Keratinocyte (primary cell): ENCODE data around the gene CUX1. TPM values are rescaled to one million over a fixed set of nuclear protein-coding genes. Genes with fewer than 3 reads are reported as not detected.

Experiments used
- DNase-seq: peaks from one replicate; pipeline ENCODE4 v3.0.0-alpha.2; 2011; ENCODE audit warnings: low read depth, missing footprints, low spot score
- FAIRE-seq: peaks from 2 replicates; lab custom pipeline; 2011; peaks lifted over from hg19 to GRCh38; lab: Jason Lieb, UNC
- H2AFZ ChIP-seq: 2 replicates; pipeline ENCODE4 v1.6.0; 2012; ENCODE audit warnings: low read length, control low read depth, inconsistent platforms; ENCODE audit not compliant: control insufficient read depth
- H3K27ac ChIP-seq: 2 replicates; pipeline ENCODE4 v1.5.1; 2011; ENCODE audit warnings: low read length; ENCODE audit not compliant: control insufficient read depth, insufficient read depth
- H3K27me3 ChIP-seq: 3 replicates; pipeline ENCODE4 v1.6.0; 2011; ENCODE audit warnings: low read length; ENCODE audit not compliant: control insufficient read depth, insufficient read depth; ENCODE audit errors: extremely low read depth
- H3K36me3 ChIP-seq, 2 experiments: 2 replicates in 1 of 2; 3 replicates in 1 of 2; pipeline ENCODE4 v1.5.1; 2011; ENCODE audit warnings: low read length in 2 of 2, mild to moderate bottlenecking in 1 of 2; ENCODE audit not compliant: control insufficient read depth in 2 of 2, insufficient read depth in 2 of 2; ENCODE audit errors: extremely low read depth in 1 of 2
- H3K4me1 ChIP-seq: 3 replicates; pipeline ENCODE4 v1.5.1; 2011; ENCODE audit warnings: low read length; ENCODE audit not compliant: control insufficient read depth, insufficient read depth; ENCODE audit errors: extremely low read depth
- H3K4me2 ChIP-seq: 3 replicates; pipeline ENCODE4 v1.6.0; 2011; ENCODE audit warnings: low read depth, low read length; ENCODE audit not compliant: control insufficient read depth, insufficient read depth; ENCODE audit errors: extremely low read depth
- H3K4me3 ChIP-seq, 3 experiments: fragments of 200-600 bp in 1 of 3; sonication (generic) in 1 of 3; 2 replicates in 2 of 3; 3 replicates in 1 of 3; pipeline ENCODE4 v1.5.1; 2011 to 2016; ENCODE audit warnings: low read length in 3 of 3, mild to moderate bottlenecking in 3 of 3, control low read depth in 2 of 3, inconsistent platforms in 1 of 3, low read depth in 1 of 3, mixed read lengths in 1 of 3, mixed run types in 1 of 3, moderate library complexity in 1 of 3; ENCODE audit not compliant: control insufficient read depth in 2 of 3, insufficient read depth in 2 of 3; ENCODE audit errors: extremely low read depth in 1 of 3
- H3K79me2 ChIP-seq: 2 replicates; pipeline ENCODE4 v1.6.0; 2012; ENCODE audit warnings: low read length; ENCODE audit not compliant: control insufficient read depth, insufficient read depth
- H3K9ac ChIP-seq: 3 replicates; pipeline ENCODE4 v1.6.0; 2011; ENCODE audit warnings: low read length; ENCODE audit not compliant: control insufficient read depth, insufficient read depth; ENCODE audit errors: extremely low read depth
- H3K9me1 ChIP-seq: 3 replicates; pipeline ENCODE4 v1.6.0; 2011; ENCODE audit warnings: low read length; ENCODE audit not compliant: control insufficient read depth, insufficient read depth; ENCODE audit errors: extremely low read depth
- H3K9me3 ChIP-seq: 2 replicates; pipeline ENCODE4 v1.5.1; 2012; ENCODE audit warnings: low read depth, low read length; ENCODE audit not compliant: control insufficient read depth
- H4K20me1 ChIP-seq: 3 replicates; pipeline ENCODE4 v1.6.0; 2011; ENCODE audit warnings: low read length; ENCODE audit not compliant: control insufficient read depth, insufficient read depth; ENCODE audit errors: extremely low read depth
- CTCF ChIP-seq, 3 experiments: IDR thresholded peaks in 1 of 3; conservative IDR thresholded peaks in 1 of 3; optimal IDR thresholded peaks in 1 of 3; 2 replicates in 2 of 3; 3 replicates in 1 of 3; pipeline versions ENCODE3 to v1.5.1; 2011; ENCODE audit warnings: low read length in 3 of 3, mild to moderate bottlenecking in 3 of 3, moderate library complexity in 2 of 3, control low read depth in 1 of 3, inconsistent platforms in 1 of 3; ENCODE audit not compliant: insufficient read depth in 2 of 3; ENCODE audit errors: extremely low read depth in 1 of 3
- EZH2 ChIP-seq: IDR thresholded peaks from one replicate; pipeline ENCODE4 v1.6.1; 2012; ENCODE audit warnings: inconsistent platforms, mild to moderate bottlenecking, low read length, moderate library complexity
- dilution Hi-C: fragments of 300-500 bp; cut with MboI; formaldehyde crosslinking; loops from one replicate; pipeline ENCODE4 v1.7.0; 2020; ENCODE audit warnings: low sequenced_read_pairs; ENCODE audit not compliant: extremely low pct_ligation_motif_present
- polyA plus RNA-seq, 5 experiments: library from polyadenylated mRNA; depleted of rRNA in 3 of 5; stranded (reverse) in 3 of 5; stranded (forward) in 1 of 5; unstranded in 1 of 5; fragments of >200 nt; gene quantifications; 1 replicate in 1 of 5; 2 replicates in 3 of 5; 3 replicates in 1 of 5; pipeline versions ENCODE4 v1.2.1 to v1.2.3, GENCODE V29; 2011 to 2012; ENCODE audit warnings: missing spikeins in 2 of 5, low read depth in 1 of 5, low replicate concordance in 1 of 5

CUX1 gene
- polyA plus RNA-seq, 1 donor (not counting 4 experiments of a cell fraction or from before 2014, with no cell fraction given) = 18.3 TPM

- Histone ChIP-seq H3K27ac (no peak overlapping the region), H3K9me1 (no peaks in the 10 kb centered on the region), H3K27me3 (no peaks in the 10 kb centered on the region), H4K20me1 (no peaks in the 10 kb centered on the region), H3K4me1 (peaks cover 9% of the 10 kb centered on the region), H3K9me3 (no peaks in the 10 kb centered on the region), H2AFZ (no peak overlapping the region), H3K4me2 (no peak overlapping the region), H3K36me3 (peaks cover 0 to 1% of the 10 kb centered on the region in 2 experiments), H3K79me2 (no peaks in the 10 kb centered on the region), H3K9ac (no peak overlapping the region), H3K4me3 (no peak overlapping the region)
- DNase-seq (no peak), FAIRE-seq (no peak)
- TF ChIP-seq CTCF (optimal IDR thresholded peaks at IDR 0.05 in 1 of 3, IDR thresholded peaks at IDR 0.05 in 1 of 3, conservative IDR thresholded peaks at IDR 0.05 in 1 of 3; ENCODE audit: extremely low read depth in 1 of 3, insufficient read depth in 2 of 3, low read length in 3 of 3) = no peak
- no peak for TF ChIP-seq EZH2
- dilution Hi-C loops = no loop called here
These were observed 167.9 kb downstream of the CUX1 start for GRCh38 chr7:101985057-101985902.

GRCh38 chr7:101985903-101986734, 168.7 kb downstream of the CUX1 start:
- Histone ChIP-seq H3K79me2 (no peaks in the 10 kb centered on the region), H3K9ac (no peak overlapping the region)

More at GRCh38 chr7:101985903-101986734, 168.7 kb downstream of the CUX1 start:
- FAIRE-seq (no peak), DNase-seq (no peak)
- Histone ChIP-seq H3K36me3 (peaks cover 0 to 1% of the 10 kb centered on the region in 2 experiments), H3K27me3 (no peaks in the 10 kb centered on the region), H3K9me1 (no peaks in the 10 kb centered on the region), H2AFZ (no peak overlapping the region), H4K20me1 (no peaks in the 10 kb centered on the region), H3K9me3 (no peaks in the 10 kb centered on the region), H3K4me3 (no peak overlapping the region), H3K4me2 (no peak overlapping the region), H3K4me1 (peaks cover 9% of the 10 kb centered on the region), H3K27ac (no peak overlapping the region)
- dilution Hi-C loops = no loop called here
- TF ChIP-seq CTCF (optimal IDR thresholded peaks at IDR 0.05 in 1 of 3, IDR thresholded peaks at IDR 0.05 in 1 of 3, conservative IDR thresholded peaks at IDR 0.05 in 1 of 3; ENCODE audit: extremely low read depth in 1 of 3, insufficient read depth in 2 of 3, low read length in 3 of 3) = no peak
